ENCODE measurements around the gene CYP2C19.
"Not testable (repeated sequence)": the region's sequence is repeated elsewhere in the genome, so short reads cannot be mapped to it uniquely, and the experiment has no call there.

CYP2C19 gene

DNA sequence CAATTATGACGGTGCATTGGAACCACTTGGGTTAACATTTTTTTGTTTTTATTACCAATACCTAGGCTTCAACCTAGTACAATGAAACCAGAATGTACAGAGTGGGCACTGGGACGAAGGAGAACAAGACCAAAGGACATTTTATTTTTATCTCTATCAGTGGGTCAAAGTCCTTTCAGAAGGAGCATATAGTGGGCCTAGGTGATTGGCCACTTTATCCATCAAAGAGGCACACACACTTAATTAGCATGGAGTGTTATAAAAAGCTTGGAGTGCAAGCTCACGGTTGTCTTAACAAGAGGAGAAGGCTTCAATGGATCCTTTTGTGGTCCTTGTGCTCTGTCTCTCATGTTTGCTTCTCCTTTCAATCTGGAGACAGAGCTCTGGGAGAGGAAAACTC is at the start of gene CYP2C19:
Gene CYP2C19 (plus strand): TSS at position 289 of the 400 bp plus-strand sequence. CDS start 25 bp downstream, at position 314.
- DNase-seq (ENCODE audit: low spot score) = no peak

GRCh38 chr10:94725871-94726270 is 36.6 kb upstream of the CYP2C19 start:
- peak; percentile 69 for DNase-seq (ENCODE audit: low spot score)

DNA sequence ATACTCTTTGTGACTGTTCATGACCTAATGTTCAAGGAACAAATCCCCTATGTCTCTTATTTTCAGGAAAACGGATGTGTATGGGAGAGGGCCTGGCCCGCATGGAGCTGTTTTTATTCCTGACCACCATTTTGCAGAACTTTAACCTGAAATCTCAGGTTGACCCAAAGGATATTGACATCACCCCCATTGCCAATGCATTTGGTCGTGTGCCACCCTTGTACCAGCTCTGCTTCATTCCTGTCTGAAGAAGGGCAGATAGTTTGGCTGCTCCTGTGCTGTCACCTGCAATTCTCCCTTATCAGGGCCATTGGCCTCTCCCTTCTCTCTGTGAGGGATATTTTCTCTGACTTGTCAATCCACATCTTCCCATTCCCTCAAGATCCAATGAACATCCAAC is 27.3 kb upstream of the CYP2C19 start:
- DNase-seq (ENCODE audit: low spot score) = no peak

DNA sequence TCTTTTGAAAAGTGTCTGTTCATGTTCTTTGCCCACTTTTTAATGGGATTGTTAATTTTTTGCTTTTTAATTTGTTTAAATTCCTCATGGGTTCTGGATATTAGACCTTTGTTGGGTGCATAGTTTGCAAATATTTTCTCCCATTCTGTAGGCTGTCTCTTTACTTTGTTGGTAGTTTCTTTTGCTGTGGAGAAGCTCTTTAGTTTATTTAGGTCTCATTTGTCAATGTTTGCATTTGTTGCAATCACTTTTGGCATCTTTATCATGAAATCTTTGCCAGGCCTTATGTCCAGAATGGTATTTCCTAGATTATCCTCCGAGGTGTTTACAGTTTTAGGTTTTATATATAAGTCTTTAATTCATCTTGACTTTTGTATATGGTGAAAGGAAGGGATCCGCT is 23.9 kb upstream of the CYP2C19 start:
- DNase-seq (ENCODE audit: low spot score) = no peak

GRCh38 chr10:94747137-94747536 is 15.3 kb upstream of the CYP2C19 start:
- DNase-seq (ENCODE audit: low spot score) = no peak

DNA sequence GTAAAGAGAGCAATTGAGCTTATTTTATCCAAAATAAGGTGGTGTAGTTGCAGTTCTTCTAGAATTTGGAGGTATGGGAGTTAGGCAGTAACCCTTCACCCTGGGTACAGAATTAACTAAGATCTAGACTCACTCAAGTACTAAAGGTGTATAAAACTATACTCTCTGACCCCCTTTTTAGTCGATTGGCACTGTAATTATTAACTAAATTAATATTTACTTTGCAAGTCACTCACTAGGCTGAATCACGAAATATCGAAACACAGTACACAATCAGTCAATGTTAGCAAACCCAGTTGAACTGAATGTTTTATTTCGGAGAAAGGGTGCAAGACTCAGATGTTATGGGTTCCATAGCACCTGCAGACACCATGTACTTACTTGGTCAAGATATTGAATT is 14.6 kb upstream of the CYP2C19 start:
- DNase-seq (ENCODE audit: low spot score) = no peak

DNA sequence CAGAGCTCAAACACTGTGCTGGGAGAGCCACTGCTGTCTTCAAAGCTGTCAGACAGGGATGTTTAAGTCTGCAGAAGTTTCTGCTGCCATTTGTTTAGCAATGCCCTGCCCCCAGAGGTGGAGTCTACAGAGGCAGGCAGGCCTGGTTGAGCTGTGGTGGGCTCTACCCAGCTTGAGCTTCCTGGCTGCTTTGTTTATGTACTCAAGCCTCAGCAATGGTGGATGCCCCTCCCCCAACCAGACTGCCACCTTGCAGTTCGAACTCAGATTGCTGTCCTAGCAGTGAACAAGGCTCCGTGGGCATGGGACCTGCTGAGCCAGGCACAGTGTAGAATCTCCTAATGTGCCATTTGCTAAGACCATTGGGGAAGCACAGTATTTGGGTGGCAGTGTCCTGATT is 4.6 kb upstream of the CYP2C19 start:
- DNase-seq (ENCODE audit: low spot score) = no peak

DNA sequence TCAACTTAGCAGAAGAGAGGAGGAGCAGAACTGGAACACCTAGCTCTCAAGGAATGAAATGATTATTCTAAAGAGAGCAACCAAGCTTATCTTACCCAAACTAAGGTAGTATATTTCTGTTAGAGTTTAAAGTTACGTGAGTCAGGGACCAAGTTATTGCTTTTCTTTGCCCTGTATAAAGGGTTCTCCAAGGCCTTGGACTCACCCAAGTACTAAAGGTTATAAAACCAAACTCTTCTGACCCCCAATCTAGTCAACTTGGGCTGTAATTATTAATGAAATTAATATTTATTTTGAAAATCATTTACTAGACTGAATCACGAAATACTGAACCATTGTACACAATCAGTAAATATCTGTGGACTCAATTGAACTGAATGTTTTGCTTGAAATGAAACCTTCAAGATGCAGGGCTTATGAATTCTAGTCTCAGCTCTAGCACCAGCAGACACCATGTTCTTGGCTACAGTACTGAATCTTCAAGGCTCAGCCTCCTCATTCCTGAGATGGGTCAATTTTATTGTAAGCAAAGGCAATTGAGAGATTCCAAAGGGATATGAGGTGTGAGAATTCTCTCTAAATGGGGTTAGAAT is 1.8 kb upstream of the CYP2C19 start:
- DNase-seq (ENCODE audit: low spot score) = no peak

GRCh38 chr10:94775425-94775824 is 12.9 kb downstream of the CYP2C19 start:
- DNase-seq (ENCODE audit: low spot score) = not testable (repeated sequence)

DNA sequence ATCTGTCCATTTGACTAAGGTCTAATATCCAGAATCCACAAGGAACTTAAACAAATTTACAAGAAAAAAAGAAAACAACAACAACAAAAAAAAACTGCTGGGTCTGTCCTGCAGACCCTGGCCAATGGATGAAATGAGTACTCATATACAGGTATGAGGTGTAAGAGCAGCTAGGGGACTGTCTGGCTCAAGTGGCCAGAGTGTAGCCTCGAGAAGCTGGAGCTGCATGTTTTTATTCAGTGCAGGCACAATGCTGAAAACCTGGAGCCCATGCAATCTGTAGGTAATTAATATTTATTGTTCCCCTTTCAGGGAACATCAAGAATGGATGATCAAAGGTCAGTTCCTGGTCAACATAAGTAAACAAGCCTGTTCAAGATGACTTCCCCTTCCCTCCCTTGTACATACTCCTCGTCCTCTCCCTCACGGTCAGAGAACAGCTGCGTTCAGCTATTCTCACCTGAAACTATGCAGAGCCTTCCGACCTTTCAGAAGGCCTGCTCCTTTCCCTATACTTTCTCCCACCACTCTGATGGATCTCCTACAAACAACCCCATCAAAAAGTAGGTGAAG is 15.5 kb downstream of the CYP2C19 start:
- no peak for DNase-seq (ENCODE audit: low spot score)

- DNase-seq (ENCODE audit: low spot score) = no peak
Observed at GRCh38 chr10:94780844-94781243, 18.4 kb downstream of the CYP2C19 start.

GRCh38 chr10:94784256-94784655 is 21.8 kb downstream of the CYP2C19 start:
- DNase-seq (ENCODE audit: low spot score) = no peak

DNA sequence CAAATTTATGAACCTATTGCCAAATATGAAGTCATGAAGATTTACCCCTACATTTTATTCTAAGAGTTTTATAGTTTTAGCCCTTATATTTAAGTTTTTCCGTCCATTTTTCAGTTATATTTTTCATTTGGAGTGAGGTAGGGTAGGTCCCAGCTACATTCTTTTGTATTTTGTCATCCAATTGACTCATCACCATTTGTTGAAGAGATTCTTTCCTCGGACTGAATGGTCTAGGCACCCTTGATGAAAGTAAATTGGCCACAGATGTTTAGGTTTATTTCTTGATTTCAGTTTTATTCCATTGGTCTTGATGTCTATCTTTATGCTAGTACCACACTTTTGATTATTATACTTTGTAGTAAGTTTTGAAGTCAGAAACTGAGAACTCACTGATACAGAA is 22.7 kb downstream of the CYP2C19 start:
- no peak for DNase-seq (ENCODE audit: low spot score)

DNA sequence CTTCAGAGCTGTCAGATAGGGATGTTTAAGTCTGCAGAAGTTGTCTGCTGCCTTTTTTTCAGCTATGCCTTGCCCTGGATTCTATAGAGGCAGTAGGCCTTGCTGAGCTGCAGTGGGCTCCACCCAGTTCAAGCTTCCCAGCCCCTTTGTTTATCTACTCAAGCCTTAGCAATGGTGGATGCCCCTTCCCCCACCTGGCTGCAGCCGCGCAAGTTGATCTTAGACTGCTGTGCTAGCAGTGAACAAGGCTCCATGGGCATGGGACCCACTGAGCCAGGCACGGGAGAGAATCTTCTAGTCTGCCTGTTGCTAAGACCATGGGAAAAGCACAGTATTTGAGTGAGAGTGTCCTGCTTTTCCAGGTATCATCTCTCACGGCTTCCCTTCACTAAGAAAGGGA is 38.1 kb downstream of the CYP2C19 start:
- DNase-seq (ENCODE audit: low spot score) = not testable (repeated sequence)

GRCh38 chr10:94803307-94803706 is 40.8 kb downstream of the CYP2C19 start:
- DNase-seq (ENCODE audit: low spot score) = no peak

GRCh38 chr10:94830025-94830424 is 67.5 kb downstream of the CYP2C19 start:
- DNase-seq (ENCODE audit: low spot score) = not testable (repeated sequence)

GRCh38 chr10:94846204-94846603 is 83.7 kb downstream of the CYP2C19 start:
- DNase-seq (ENCODE audit: low spot score) = no peak

DNA sequence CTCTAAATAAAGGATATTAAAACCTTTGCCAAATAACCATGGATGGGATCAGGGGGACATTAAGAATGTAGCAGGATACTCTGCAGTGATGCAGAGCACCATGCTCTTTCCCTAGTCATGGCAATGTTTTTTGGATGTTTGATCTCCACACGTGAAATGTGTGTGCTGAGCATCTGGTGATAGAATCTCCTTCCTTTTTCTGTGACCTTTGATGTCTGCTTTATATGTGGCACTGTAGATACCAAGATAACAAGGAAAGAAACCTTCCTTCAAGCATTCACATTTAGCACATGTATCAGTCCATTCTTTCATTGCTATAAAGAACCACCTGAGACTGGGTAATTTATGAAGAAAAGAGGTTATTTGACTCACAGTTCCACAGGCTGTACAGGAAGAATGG is 88.3 kb downstream of the CYP2C19 start:
- no peak for DNase-seq (ENCODE audit: low spot score)

DNA sequence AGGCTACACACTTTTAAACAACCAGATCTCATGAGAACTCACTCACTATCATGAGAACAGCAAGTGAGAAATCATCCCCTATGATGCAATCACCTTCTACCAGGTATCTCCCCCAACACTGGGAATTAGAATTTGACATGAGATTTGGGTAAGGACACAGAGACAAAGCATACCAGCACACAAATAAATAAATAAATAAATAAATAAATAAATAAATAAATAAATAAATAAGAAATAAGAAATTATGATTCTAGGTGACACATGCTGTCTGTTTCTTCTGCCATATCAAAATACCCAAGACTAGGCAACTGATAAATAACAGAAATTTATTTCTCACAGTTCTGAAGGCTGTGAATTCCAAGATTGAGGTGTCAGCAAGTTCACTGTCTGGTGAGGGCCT is 88.8 kb downstream of the CYP2C19 start:
- DNase-seq (ENCODE audit: low spot score) = no peak

GRCh38 chr10:94852438-94852837 is 90.0 kb downstream of the CYP2C19 start:
- DNase-seq (ENCODE audit: low spot score) = no peak

- no peak for DNase-seq (ENCODE audit: low spot score)
Observed at GRCh38 chr10:94853065-94853464, 90.6 kb downstream of the CYP2C19 start.

GRCh38 chr10:94858005-94858404 is 95.5 kb downstream of the CYP2C19 start:
- DNase-seq (ENCODE audit: low spot score) = no peak

GRCh38 chr10:94859086-94859485 is 96.6 kb downstream of the CYP2C19 start:
- DNase-seq (ENCODE audit: low spot score) = no peak

DNA sequence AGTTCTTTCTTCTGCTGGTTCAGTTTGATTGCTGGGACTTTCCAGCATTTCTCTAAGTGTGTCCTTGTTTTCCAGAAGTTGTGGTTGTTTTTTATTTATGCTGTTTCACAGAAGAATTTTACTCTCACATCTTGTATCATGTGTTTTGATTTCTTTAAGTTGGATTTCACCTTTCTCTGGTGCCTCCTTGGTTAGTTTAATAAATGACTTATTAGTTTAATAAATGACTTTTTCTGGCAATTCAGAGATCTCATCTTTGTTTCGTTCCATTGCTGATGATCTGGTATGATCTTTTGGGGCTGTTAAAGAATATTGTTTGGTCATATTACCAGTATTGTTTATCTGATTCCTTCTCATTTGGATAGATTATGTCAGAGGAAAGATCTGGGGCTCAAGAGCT is 116.2 kb downstream of the CYP2C19 start:
- no peak for DNase-seq (ENCODE audit: low spot score)

All from putamen (tissue), 1 donor.